ENCODE results near the gene NDUFS6.

GRCh38 chr5:1806974-1807373 lies 5.8 kb downstream of the NDUFS6 start:
- TF ChIP-seq POLR2A (IDR thresholded peaks at IDR 0.05): no peak
- TF ChIP-seq, protein P1, sequence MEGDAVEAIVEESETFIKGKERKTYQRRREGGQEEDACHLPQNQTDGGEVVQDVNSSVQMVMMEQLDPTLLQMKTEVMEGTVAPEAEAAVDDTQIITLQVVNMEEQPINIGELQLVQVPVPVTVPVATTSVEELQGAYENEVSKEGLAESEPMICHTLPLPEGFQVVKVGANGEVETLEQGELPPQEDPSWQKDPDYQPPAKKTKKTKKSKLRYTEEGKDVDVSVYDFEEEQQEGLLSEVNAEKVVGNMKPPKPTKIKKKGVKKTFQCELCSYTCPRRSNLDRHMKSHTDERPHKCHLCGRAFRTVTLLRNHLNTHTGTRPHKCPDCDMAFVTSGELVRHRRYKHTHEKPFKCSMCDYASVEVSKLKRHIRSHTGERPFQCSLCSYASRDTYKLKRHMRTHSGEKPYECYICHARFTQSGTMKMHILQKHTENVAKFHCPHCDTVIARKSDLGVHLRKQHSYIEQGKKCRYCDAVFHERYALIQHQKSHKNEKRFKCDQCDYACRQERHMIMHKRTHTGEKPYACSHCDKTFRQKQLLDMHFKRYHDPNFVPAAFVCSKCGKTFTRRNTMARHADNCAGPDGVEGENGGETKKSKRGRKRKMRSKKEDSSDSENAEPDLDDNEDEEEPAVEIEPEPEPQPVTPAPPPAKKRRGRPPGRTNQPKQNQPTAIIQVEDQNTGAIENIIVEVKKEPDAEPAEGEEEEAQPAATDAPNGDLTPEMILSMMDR (IDR thresholded peaks at IDR 0.05): no peak
- TF ChIP-seq EP300 (IDR thresholded peaks at IDR 0.05): no peak
